ENCODE data around the gene ATOH8. TPM values are rescaled to one million over a fixed set of nuclear protein-coding genes. Genes with fewer than 3 reads are reported as not detected.

The ATOH8 gene
- total RNA-seq, 1 donor from 2014 or later: 13.7 TPM

GRCh38 chr2:85744741-85745601, 8.8 kb upstream of the ATOH8 start:
- TF ChIP-seq, protein P1, sequence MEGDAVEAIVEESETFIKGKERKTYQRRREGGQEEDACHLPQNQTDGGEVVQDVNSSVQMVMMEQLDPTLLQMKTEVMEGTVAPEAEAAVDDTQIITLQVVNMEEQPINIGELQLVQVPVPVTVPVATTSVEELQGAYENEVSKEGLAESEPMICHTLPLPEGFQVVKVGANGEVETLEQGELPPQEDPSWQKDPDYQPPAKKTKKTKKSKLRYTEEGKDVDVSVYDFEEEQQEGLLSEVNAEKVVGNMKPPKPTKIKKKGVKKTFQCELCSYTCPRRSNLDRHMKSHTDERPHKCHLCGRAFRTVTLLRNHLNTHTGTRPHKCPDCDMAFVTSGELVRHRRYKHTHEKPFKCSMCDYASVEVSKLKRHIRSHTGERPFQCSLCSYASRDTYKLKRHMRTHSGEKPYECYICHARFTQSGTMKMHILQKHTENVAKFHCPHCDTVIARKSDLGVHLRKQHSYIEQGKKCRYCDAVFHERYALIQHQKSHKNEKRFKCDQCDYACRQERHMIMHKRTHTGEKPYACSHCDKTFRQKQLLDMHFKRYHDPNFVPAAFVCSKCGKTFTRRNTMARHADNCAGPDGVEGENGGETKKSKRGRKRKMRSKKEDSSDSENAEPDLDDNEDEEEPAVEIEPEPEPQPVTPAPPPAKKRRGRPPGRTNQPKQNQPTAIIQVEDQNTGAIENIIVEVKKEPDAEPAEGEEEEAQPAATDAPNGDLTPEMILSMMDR (conservative IDR thresholded peaks at IDR 0.05): no peak
- Mint-ChIP-seq H3K4me1 (ENCODE audit: unreplicated experiment) (peaks cover 44% of the 10 kb centered on the region), H3K4me3 (peak overlapping the region; percentile 23), H3K27me3 (peaks cover 45% of the 10 kb centered on the region), H3K36me3 (no peaks in the 10 kb centered on the region), H3K9me3 (no peaks in the 10 kb centered on the region), H3K27ac (peak overlapping the region; percentile 55)
- no peak for DNase-seq (ENCODE audit: extremely low spot score, unreplicated experiment)

- Mint-ChIP-seq H3K36me3 (no peaks in the 10 kb centered on the region), H3K9me3 (no peaks in the 10 kb centered on the region), H3K4me1 (ENCODE audit: unreplicated experiment) (peaks cover 44% of the 10 kb centered on the region), H3K4me3 (peak overlapping the region; percentile 23), H3K27me3 (peaks cover 52% of the 10 kb centered on the region), H3K27ac (no peak overlapping the region)
- TF ChIP-seq, protein P1 (conservative IDR thresholded peaks at IDR 0.05): no peak
- DNase-seq (ENCODE audit: extremely low spot score, unreplicated experiment): no peak
Measured at GRCh38 chr2:85745619-85746018, 8.2 kb upstream of the ATOH8 start.

DNA sequence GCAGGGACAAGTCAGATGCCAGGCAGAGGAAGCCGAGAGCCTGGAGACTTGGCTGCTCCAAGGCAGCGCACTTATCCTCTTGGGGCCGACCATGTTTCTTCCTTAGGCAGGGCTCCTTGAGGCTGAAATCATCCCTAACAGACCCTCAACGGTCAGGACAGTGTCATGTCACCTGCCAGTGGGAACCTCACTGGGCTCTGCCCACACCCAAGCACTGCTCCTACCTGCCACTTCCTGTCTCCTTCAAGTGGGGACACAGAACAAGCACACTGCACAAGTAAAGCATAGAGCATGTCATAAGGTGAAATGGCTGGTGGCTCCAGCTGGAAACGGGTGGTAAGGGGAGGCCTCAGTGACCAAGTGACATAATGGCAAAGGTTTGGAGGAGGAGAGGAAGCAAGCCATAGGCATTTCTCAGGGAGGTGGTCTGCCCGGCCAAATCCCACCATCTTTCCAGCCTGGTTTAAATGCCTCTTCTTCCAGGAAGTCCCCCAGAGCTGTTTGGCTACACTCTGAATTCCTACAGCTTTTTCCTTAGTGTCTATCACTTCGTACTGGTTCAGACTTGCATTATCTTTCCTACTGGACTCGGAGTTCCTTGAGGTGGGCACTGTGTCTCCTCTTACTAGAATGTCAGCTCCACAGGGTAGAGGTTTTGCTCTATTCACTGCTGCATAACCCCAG, 7.3 kb upstream of the ATOH8 start:
- Mint-ChIP-seq H3K36me3 (no peaks in the 10 kb centered on the region), H3K4me3 (no peak overlapping the region), H3K27me3 (peaks cover 59% of the 10 kb centered on the region), H3K4me1 (ENCODE audit: unreplicated experiment) (peaks cover 41% of the 10 kb centered on the region), H3K9me3 (no peaks in the 10 kb centered on the region), H3K27ac (no peak overlapping the region)
- no peak for DNase-seq (ENCODE audit: extremely low spot score, unreplicated experiment)
- TF ChIP-seq, protein P1 (conservative IDR thresholded peaks at IDR 0.05): no peak

DNA sequence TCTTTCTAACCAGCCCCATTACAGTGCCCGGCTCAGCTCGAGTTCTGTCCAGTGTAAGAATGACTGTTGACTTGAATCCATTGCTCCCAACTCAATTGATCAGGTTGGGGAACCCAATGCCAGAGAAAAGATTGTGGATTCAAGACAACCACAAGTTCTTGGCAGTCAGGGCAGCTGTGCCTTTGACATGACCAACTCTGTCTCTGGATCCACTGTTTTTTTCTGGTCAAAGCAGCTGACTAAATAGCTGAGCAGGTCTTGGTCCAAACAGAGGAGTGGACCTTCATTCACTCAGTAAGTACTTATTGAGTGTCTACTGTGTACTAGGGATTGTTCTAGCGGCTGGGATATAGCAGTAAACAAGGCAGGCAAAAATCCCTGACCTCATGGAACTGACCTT, 6.3 kb upstream of the ATOH8 start:
- no peak for DNase-seq (ENCODE audit: extremely low spot score, unreplicated experiment)
- Mint-ChIP-seq H3K4me1 (ENCODE audit: unreplicated experiment) (peaks cover 31% of the 10 kb centered on the region), H3K27ac (no peak overlapping the region), H3K27me3 (peaks cover 66% of the 10 kb centered on the region), H3K36me3 (no peaks in the 10 kb centered on the region), H3K4me3 (no peak overlapping the region), H3K9me3 (no peaks in the 10 kb centered on the region)
- TF ChIP-seq, protein P1 (conservative IDR thresholded peaks at IDR 0.05): no peak

- no peak overlapping the region for H3K27ac Mint-ChIP-seq
Measured at GRCh38 chr2:85748039-85748734, 5.6 kb upstream of the ATOH8 start.

More at GRCh38 chr2:85748039-85748734, 5.6 kb upstream of the ATOH8 start:
- no peak for DNase-seq (ENCODE audit: extremely low spot score, unreplicated experiment)
- Mint-ChIP-seq H3K9me3 (no peaks in the 10 kb centered on the region), H3K27me3 (peaks cover 71% of the 10 kb centered on the region), H3K36me3 (no peaks in the 10 kb centered on the region), H3K4me3 (no peak overlapping the region), H3K4me1 (ENCODE audit: unreplicated experiment) (peaks cover 24% of the 10 kb centered on the region)
- TF ChIP-seq, protein P1 (conservative IDR thresholded peaks at IDR 0.05): no peak

Measured in type B pancreatic cell (in vitro differentiated cells).